HepG2 (cell line): ENCODE results near the gene TRIM67. TPM values are rescaled to one million over a fixed set of nuclear protein-coding genes. Genes with fewer than 3 reads are reported as not detected.

Source experiments
- CCAR2 ChIP-seq: fragments of 200-400 bp; formaldehyde crosslinking; optimal IDR thresholded peaks from 2 replicates; pipeline ENCODE3; 2018; ENCODE audit warnings: low read depth, mild to moderate bottlenecking, low read length, moderate library complexity
- CREM ChIP-seq, 2 experiments: sonication (generic) in 1 of 2; formaldehyde crosslinking in 1 of 2; IDR thresholded peaks; 2 replicates each; pipeline versions ENCODE4 v1.4.0 to v1.6.1; 2016 to 2020; ENCODE audit warnings: antibody characterized with exemption in 1 of 2, mild to moderate bottlenecking in 1 of 2, missing genetic modification reagents in 1 of 2
- DR1 ChIP-seq: sonication (generic); formaldehyde crosslinking; IDR thresholded peaks from 2 replicates; pipeline ENCODE4 v1.8.0; 2021; ENCODE audit warnings: mild to moderate bottlenecking, missing genetic modification reagents, inconsistent platforms
- FOXA3 ChIP-seq: IDR thresholded peaks from 2 replicates; pipeline ENCODE4 v1.6.1; 2016; ENCODE audit warnings: missing genetic modification reagents, missing compliant biosample characterization
- GATA4 ChIP-seq: sonication (generic); IDR thresholded peaks from 2 replicates; pipeline ENCODE4 v1.6.1; 2016; ENCODE audit warnings: antibody characterized with exemption, low read depth, borderline replicate concordance
- HMGA1 ChIP-seq: sonication (generic); formaldehyde crosslinking; conservative IDR thresholded peaks from 2 replicates; pipeline ENCODE4 v1.4.0; 2020; ENCODE audit warnings: missing genetic modification reagents
- HNRNPUL1 ChIP-seq: fragments of 200-400 bp; formaldehyde crosslinking; IDR thresholded peaks from 2 replicates; pipeline ENCODE4 v1.6.1; 2017; ENCODE audit warnings: low read depth, mild to moderate bottlenecking, low read length, moderate library complexity
- HOXA5 ChIP-seq: sonication (generic); formaldehyde crosslinking; IDR thresholded peaks from 2 replicates; pipeline ENCODE4 v1.4.0; 2020; ENCODE audit warnings: missing genetic modification reagents
- JUN ChIP-seq: sonication (generic); formaldehyde crosslinking; IDR thresholded peaks from 2 replicates; pipeline ENCODE4 v1.4.0; 2020; ENCODE audit warnings: mild to moderate bottlenecking, missing genetic modification reagents
- KDM1A ChIP-seq: IDR thresholded peaks from 2 replicates; pipeline ENCODE4 v1.6.1; 2016; ENCODE audit warnings: missing compliant biosample characterization
- KDM3A ChIP-seq: IDR thresholded peaks from 2 replicates; pipeline ENCODE4 v1.6.1; 2018; ENCODE audit warnings: low read depth, missing compliant biosample characterization
- MATR3 ChIP-seq: sonication (generic); formaldehyde crosslinking; IDR thresholded peaks from 2 replicates; pipeline ENCODE4 v1.4.0; 2020; ENCODE audit warnings: missing genetic modification reagents
- MED13 ChIP-seq: sonication (generic); formaldehyde crosslinking; IDR thresholded peaks from 2 replicates; pipeline ENCODE4 v1.5.0; 2020; ENCODE audit warnings: missing genetic modification reagents
- NCOR1 ChIP-seq: fragments of 200-600 bp; sonication (generic); IDR thresholded peaks from 2 replicates; pipeline ENCODE4 v1.7.0; 2017; ENCODE audit warnings: antibody characterized with exemption, low read length, borderline replicate concordance
- NR2F6 ChIP-seq, 2 experiments: IDR thresholded peaks; 2 replicates each; pipeline ENCODE4 v1.6.1; 2016; ENCODE audit warnings: antibody characterized with exemption in 1 of 2, mild to moderate bottlenecking in 1 of 2
- PHF8 ChIP-seq: sonication (generic); formaldehyde crosslinking; IDR thresholded peaks from 2 replicates; pipeline ENCODE4 v1.5.0; 2020; ENCODE audit warnings: missing genetic modification reagents
- PITX1 ChIP-seq: sonication (generic); formaldehyde crosslinking; IDR thresholded peaks from 2 replicates; pipeline ENCODE4 v1.5.1; 2020; ENCODE audit warnings: mild to moderate bottlenecking, missing genetic modification reagents
- POLR2A ChIP-seq, 2 experiments: IDR thresholded peaks; 2 replicates each; pipeline ENCODE4 v1.6.1; 2011; ENCODE audit warnings: low read depth in 2 of 2, low read length in 2 of 2, mild to moderate bottlenecking in 1 of 2, moderate library complexity in 1 of 2; ENCODE audit not compliant: insufficient read depth in 1 of 2
- SCMH1 ChIP-seq: sonication (generic); formaldehyde crosslinking; IDR thresholded peaks from 2 replicates; pipeline ENCODE4 v1.9.0; 2021; ENCODE audit warnings: missing genetic modification reagents, mild to moderate bottlenecking, borderline replicate concordance
- SIN3A ChIP-seq: IDR thresholded peaks from 2 replicates; pipeline ENCODE4 v1.6.1; 2011; ENCODE audit warnings: low read depth, mild to moderate bottlenecking, control low read depth, low read length, borderline replicate concordance
- SIX4 ChIP-seq: sonication (generic); formaldehyde crosslinking; IDR thresholded peaks from 2 replicates; pipeline ENCODE4 v1.4.0; 2020; ENCODE audit warnings: missing genetic modification reagents
- STAT5B ChIP-seq: sonication (generic); formaldehyde crosslinking; IDR thresholded peaks from 2 replicates; pipeline ENCODE4 v1.4.0; 2020; ENCODE audit warnings: missing genetic modification reagents
- TCF7L2 ChIP-seq: IDR thresholded peaks from 2 replicates; pipeline ENCODE4 v1.6.1; 2011; ENCODE audit warnings: mild to moderate bottlenecking, low read depth, low read length, moderate library complexity
- ZBTB14 ChIP-seq: sonication (generic); formaldehyde crosslinking; IDR thresholded peaks from 2 replicates; pipeline ENCODE4 v1.4.0; 2020; ENCODE audit warnings: missing genetic modification reagents
- ZBTB20 ChIP-seq: sonication (generic); formaldehyde crosslinking; IDR thresholded peaks from 2 replicates; pipeline ENCODE4 v1.8.1; 2023; ENCODE audit warnings: missing genetic modification reagents, low read depth, mild to moderate bottlenecking, borderline replicate concordance
- ZNF124 ChIP-seq: sonication (generic); formaldehyde crosslinking; IDR thresholded peaks from 2 replicates; pipeline ENCODE4 v1.4.0; 2020; ENCODE audit warnings: missing genetic modification reagents
- ZNF275 ChIP-seq: sonication (generic); formaldehyde crosslinking; IDR thresholded peaks from 2 replicates; pipeline ENCODE4 v1.8.0; 2022; ENCODE audit warnings: missing genetic modification reagents, mild to moderate bottlenecking, inconsistent platforms, borderline replicate concordance
- ZNF33B ChIP-seq: sonication (generic); formaldehyde crosslinking; IDR thresholded peaks from 2 replicates; pipeline ENCODE4 v1.5.1; 2020; ENCODE audit warnings: mild to moderate bottlenecking, missing genetic modification reagents
- ZNF674 ChIP-seq: sonication (generic); formaldehyde crosslinking; IDR thresholded peaks from 2 replicates; pipeline ENCODE4 v1.5.0; 2020; ENCODE audit warnings: low read depth, mild to moderate bottlenecking, missing genetic modification reagents
- polyA plus RNA-seq, 8 experiments: library from polyadenylated mRNA; depleted of rRNA in 3 of 8; stranded (reverse) in 7 of 8; unstranded in 1 of 8; fragments of >200 nt; fragmentation: Illumina TruSeq in 4 of 8; extraction: Trizol in 4 of 8; gene quantifications; 2 replicates each; pipeline versions ENCODE4 v1.2.1 to v1.2.3, GENCODE V29; 2011 to 2016; ENCODE audit warnings: low read depth in 4 of 8, missing spikeins in 1 of 8, mixed read lengths in 1 of 8; ENCODE audit not compliant: insufficient read depth in 1 of 8
- total RNA-seq, 5 experiments: library from RNA; depleted of rRNA; stranded (reverse); fragments of >200 nt; fragmentation: Illumina TruSeq; extraction: Trizol; gene quantifications; 2 replicates each; pipeline ENCODE4 v1.2.3, GENCODE V29; 2016; ENCODE audit warnings: low read depth in 1 of 5
- TF ChIP-seq, protein P1 (sequence below): sonication (generic); formaldehyde crosslinking; IDR thresholded peaks from 2 replicates; pipeline ENCODE4 v1.5.1; 2020; ENCODE audit warnings: mild to moderate bottlenecking, moderate library complexity, missing genetic modification reagents
- TF ChIP-seq, protein P2 (sequence below): sonication (generic); formaldehyde crosslinking; IDR thresholded peaks from 2 replicates; pipeline ENCODE4 v1.8.0; 2022; ENCODE audit warnings: missing genetic modification reagents, low read depth, mild to moderate bottlenecking, borderline replicate concordance

TRIM67 gene
- total and polyA plus RNA-seq, 2 of the 13 experiments (the other 11 are each of a cell fraction or from before 2014, with no cell fraction given): not detected

DNA sequence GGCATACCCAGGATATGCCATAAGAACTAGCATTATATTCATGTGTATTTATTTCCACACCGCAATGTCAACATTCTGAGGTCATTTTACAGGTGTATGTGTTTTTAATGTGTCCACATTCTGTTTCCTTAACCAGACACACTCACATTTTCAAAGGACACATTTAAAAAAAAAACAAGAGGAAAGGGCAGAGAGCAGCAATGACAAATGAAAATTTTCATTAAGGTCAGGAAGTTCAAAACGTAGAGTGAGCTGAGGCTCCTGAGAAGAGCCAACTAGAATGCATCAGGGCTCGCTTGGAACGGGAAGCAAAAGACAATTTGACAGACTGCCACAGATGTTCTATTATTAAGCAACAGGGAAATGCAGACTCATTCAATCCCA is 74.3 kb downstream of the TRIM67 start (continued):
- TF ChIP-seq ZBTB14 (no peak), POLR2A (IDR thresholded peaks at IDR 0.05; ENCODE audit: insufficient read depth in 1 of 2, low read depth in 2 of 2, low read length in 2 of 2) (no peak), ZBTB20 (CRISPR knock-in tag) (no peak), HNRNPUL1 (no peak), DR1 (no peak), STAT5B (CRISPR knock-in tag) (no peak), PHF8 (CRISPR knock-in tag) (no peak), KDM1A (no peak), PITX1 (no peak), HMGA1 (CRISPR knock-in tag) (no peak), TCF7L2 (no peak), MATR3 (CRISPR knock-in tag) (no peak), NCOR1 (peak; percentile 82; the same call in 1 of the 2 replicates), FOXA3 (CRISPR knock-in tag) (peak; percentile 89), SIN3A (no peak), ZNF33B (CRISPR knock-in tag) (no peak), MED13 (CRISPR knock-in tag) (no peak), ZNF124 (CRISPR knock-in tag) (no peak), CREM (IDR thresholded peaks at IDR 0.05) (peak; percentile 84), CREM (CRISPR knock-in tag; IDR thresholded peaks at IDR 0.05) (no peak), SIX4 (peak; percentile 57), KDM3A (CRISPR knock-in tag) (no peak), HOXA5 (CRISPR knock-in tag) (0 out of 2 replicates have a peak, but pooled peaks have one; percentile 49), ZNF275 (CRISPR knock-in tag) (no peak), GATA4 (peak; percentile 40; the same call in 1 of the 2 replicates), JUN (CRISPR knock-in tag) (no peak), SCMH1 (CRISPR knock-in tag) (no peak), CCAR2 (no peak), NR2F6 (IDR thresholded peaks at IDR 0.05) (peak; percentile 93), NR2F6 (CRISPR knock-in tag; IDR thresholded peaks at IDR 0.05) (peak; percentile 91), ZNF674 (no peak)
- TF ChIP-seq, protein P1, sequence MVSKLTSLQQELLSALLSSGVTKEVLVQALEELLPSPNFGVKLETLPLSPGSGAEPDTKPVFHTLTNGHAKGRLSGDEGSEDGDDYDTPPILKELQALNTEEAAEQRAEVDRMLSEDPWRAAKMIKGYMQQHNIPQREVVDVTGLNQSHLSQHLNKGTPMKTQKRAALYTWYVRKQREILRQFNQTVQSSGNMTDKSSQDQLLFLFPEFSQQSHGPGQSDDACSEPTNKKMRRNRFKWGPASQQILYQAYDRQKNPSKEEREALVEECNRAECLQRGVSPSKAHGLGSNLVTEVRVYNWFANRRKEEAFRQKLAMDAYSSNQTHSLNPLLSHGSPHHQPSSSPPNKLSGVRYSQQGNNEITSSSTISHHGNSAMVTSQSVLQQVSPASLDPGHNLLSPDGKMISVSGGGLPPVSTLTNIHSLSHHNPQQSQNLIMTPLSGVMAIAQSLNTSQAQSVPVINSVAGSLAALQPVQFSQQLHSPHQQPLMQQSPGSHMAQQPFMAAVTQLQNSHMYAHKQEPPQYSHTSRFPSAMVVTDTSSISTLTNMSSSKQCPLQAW: no peak
- TF ChIP-seq, protein P2, sequence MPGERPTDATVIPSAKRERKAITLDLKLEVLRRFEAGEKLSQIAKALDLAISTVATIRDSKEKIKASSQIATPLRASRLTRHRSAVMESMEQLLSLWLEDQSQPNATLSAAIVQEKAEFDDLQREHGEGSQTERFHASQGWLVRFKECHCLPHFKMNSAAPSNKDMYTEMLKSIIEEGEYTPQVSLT (CRISPR knock-in tag): no peak
